Common myeloid progenitor, CD34-positive (primary cell): ENCODE measurements around the gene ANKRD52.
"Not testable (repeated sequence)": the region's sequence is repeated elsewhere in the genome, so short reads cannot be mapped to it uniquely, and the experiment has no call there.

Source experiments
- CTCF ChIA-PET: fragments of 350-600 bp; sonication (Branson Sonifier 250); formaldehyde crosslinking; loops from one replicate; lab custom pipeline; 2021; ENCODE audit warnings: antibody characterized with exemption; lab: Charles Lee
- POLR2A ChIA-PET: fragments of 350-600 bp; sonication (Branson Sonifier 250); formaldehyde crosslinking; loops from one replicate; lab custom pipeline; 2021; ENCODE audit warnings: antibody characterized with exemption; lab: Charles Lee
- DNase-seq, 3 donors: peaks; one replicate each; pipeline versions ENCODE4 v3.0.0 to v3.0.0-alpha.2; 2013
- H3K27ac ChIP-seq, 2 experiments: 1 replicate in 1 of 2; 2 replicates in 1 of 2; pipeline ENCODE4 v1.7.0; 2013; ENCODE audit warnings: inconsistent platforms in 2 of 2, low read length in 2 of 2, mild to moderate bottlenecking in 2 of 2, low read depth in 1 of 2, moderate library complexity in 1 of 2; ENCODE audit not compliant: severe bottlenecking in 2 of 2, insufficient read depth in 1 of 2, poor library complexity in 1 of 2
- H3K27me3 ChIP-seq, 5 experiments: replicated peaks in 2 of 5; 1 replicate in 3 of 5; 2 replicates in 2 of 5; pipeline versions ENCODE4 v1.6.1 to v1.7.0; 2013; ENCODE audit warnings: low read length in 4 of 5, mild to moderate bottlenecking in 2 of 5, moderate library complexity in 2 of 5, inconsistent platforms in 1 of 5; ENCODE audit not compliant: insufficient read depth in 5 of 5, control insufficient read depth in 4 of 5
- H3K36me3 ChIP-seq, 4 experiments: 1 replicate in 2 of 4; 2 replicates in 2 of 4; pipeline versions ENCODE4 v1.6.1 to v1.7.0; 2013; ENCODE audit warnings: low read length in 3 of 4, control low read depth in 1 of 4, mild to moderate bottlenecking in 1 of 4; ENCODE audit not compliant: control insufficient read depth in 4 of 4, insufficient read depth in 4 of 4
- H3K4me1 ChIP-seq, 4 experiments: 1 replicate in 3 of 4; 2 replicates in 1 of 4; pipeline versions ENCODE4 v1.6.1 to v1.7.1; 2013; ENCODE audit warnings: low read length in 3 of 4, mild to moderate bottlenecking in 3 of 4, control low read depth in 1 of 4, inconsistent platforms in 1 of 4, moderate library complexity in 1 of 4; ENCODE audit not compliant: control insufficient read depth in 4 of 4, insufficient read depth in 4 of 4; ENCODE audit errors: control extremely low read depth in 1 of 4
- H3K4me3 ChIP-seq, 7 experiments: 1 replicate in 4 of 7; 2 replicates in 3 of 7; pipeline versions ENCODE4 v1.5.1 to v1.7.0; 2013; ENCODE audit warnings: mild to moderate bottlenecking in 7 of 7, low read length in 6 of 7, moderate library complexity in 6 of 7, inconsistent platforms in 2 of 7, low read depth in 2 of 7, control low read depth in 1 of 7; ENCODE audit not compliant: insufficient read depth in 4 of 7, control insufficient read depth in 1 of 7; ENCODE audit errors: extremely low read depth in 1 of 7
- H3K9me3 ChIP-seq, 5 experiments: 1 replicate in 4 of 5; 2 replicates in 1 of 5; pipeline versions ENCODE4 v1.6.1 to v1.7.1; 2013; ENCODE audit warnings: low read length in 4 of 5, mild to moderate bottlenecking in 2 of 5, inconsistent platforms in 1 of 5, low read depth in 1 of 5, moderate library complexity in 1 of 5; ENCODE audit not compliant: control insufficient read depth in 4 of 5, insufficient read depth in 2 of 5; ENCODE audit errors: control extremely low read depth in 1 of 5
- WGBS: methylation state at CpG from one replicate; pipeline ENCODE4 v1.1.5; 2013; ENCODE audit not compliant: insufficient coverage; 5-methylcytosine and 5-hydroxymethylcytosine counted together

The ANKRD52 gene

DNA sequence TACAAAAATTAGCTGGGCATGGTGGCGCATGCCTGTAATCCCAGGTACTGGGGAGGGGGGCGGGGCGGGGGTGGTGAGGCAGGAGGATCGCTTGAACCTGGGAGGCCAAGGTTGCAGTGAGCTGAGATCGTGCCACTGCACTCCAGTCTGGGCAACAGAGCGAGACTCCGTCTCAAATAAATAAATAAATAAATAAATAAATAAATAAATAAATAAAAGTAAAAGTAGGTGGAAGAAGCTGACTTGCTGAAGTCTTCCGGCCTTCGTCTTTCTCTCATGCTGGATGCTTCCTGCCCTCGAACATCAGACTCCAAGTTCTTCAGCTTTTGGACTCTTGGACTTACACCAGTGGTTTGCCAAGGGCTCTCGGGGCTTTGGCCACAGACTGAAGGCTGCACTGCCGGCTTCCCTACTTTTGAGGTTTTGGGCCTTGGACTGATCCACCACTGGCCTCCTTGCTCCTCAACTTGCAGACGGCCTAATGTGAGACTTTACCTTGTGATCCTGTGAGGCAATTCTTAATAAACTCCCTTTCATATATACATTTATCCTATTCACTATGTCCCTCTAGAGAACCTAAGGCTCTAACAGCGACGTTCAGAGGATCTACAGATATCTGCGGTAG, 8.0 kb upstream of the ANKRD52 start:
- POLR2A ChIA-PET: interaction anchor here (0.6 to 1.9 kb wide), 5 partner anchors 8 to 331 kb away, joined by 3 to 7 read pairs (median 5); partner anchors contain the start of gene ANKRD52
- not testable (repeated sequence) for H3K9me3 ChIP-seq, H3K27me3 ChIP-seq, DNase-seq
- Histone ChIP-seq H3K36me3 (peaks cover 0 to 21% (median 6%) of the 10 kb centered on the region in 4 experiments), H3K27ac (peak overlapping the region; percentile 70 to 85), H3K4me1 (peaks cover 0 to 16% (median 15%) of the 10 kb centered on the region in 4 experiments), H3K4me3 (peak overlapping the region; percentile 70 to 92 (median 86))
- CTCF ChIA-PET: interaction anchor here (1.0 to 3.0 kb wide), 7 partner anchors 10 to 196 kb away, joined by 3 to 19 read pairs (median 6); no protein-coding TSS in a partner anchor
- 29% methylated on average over 7 of the region's 16 CpGs for WGBS

DNA sequence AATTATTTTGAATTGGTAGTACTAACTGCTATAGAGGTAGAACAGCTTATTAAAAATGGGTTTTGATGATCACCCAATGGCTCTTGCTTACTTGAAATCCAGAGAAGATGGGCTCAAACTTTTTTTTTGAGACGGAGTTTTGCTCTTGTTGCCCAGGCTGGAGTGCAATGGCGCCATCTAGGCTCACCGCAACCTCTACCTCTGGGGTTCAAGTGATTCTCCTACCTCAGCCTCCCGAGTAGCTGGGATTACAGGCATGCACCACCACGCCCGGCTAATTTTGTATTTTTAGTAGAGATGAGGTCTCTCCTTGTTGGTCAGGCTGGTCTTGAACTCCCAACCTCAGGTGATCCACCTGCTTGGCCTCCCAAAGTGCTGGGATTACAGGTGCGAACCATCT, 4.8 kb upstream of the ANKRD52 start:
- H3K9me3 ChIP-seq, H3K27me3 ChIP-seq, H3K4me3 ChIP-seq, POLR2A ChIA-PET, H3K36me3 ChIP-seq, H3K27ac ChIP-seq, DNase-seq: not testable (repeated sequence)
- peaks cover 0 to 24% (median 19%) of the 10 kb centered on the region in 4 experiments for H3K4me1 ChIP-seq
- 94% methylated on average over 2 of the region's 7 CpGs for WGBS
- CTCF ChIA-PET: interaction anchor here (0.7 to 0.8 kb wide), 3 partner anchors 8 to 138 kb away, joined by 3 to 4 read pairs (median 3); no protein-coding TSS in a partner anchor

DNA sequence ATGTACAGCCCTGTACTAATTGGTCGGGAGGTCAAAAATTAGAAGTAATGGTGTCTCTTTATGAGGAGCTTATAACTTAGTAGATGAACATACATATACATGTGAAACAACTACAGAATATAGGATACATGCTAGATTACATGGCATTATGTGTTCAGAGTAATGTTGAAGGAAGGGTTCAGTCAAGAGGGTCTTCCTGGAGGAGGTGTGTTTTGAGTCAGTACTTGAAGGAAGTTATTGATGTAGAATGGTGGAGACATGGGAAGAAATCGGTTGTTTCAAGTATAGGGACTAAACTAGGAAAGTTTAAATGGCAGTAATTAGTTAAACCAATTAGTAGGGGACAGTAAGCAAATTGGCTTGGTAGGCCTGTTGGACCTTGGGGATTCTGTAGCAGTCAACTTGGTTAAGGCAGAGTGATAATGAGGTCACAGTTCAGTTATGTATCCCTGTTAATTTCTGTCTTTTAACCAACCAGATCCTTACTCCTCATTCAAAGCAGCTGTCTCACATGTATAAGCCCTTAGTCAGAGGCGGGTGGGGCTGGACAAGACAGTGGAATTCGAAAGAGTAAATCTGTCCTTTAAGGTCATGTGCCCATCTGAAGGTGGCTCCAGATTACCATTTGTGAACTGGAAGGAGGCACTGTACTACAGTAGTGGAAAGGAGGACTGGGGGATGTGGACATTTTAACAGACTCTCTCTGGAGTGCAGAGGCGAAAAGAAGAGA, 3.5 kb upstream of the ANKRD52 start:
- Histone ChIP-seq H3K4me1 (peaks cover 0 to 23% (median 20%) of the 10 kb centered on the region in 4 experiments), H3K9me3 (no peaks in the 10 kb centered on the region), H3K36me3 (no peaks in the 10 kb centered on the region), H3K27ac (no peak overlapping the region), H3K27me3 (no peaks in the 10 kb centered on the region), H3K4me3 (no peak overlapping the region)
- POLR2A ChIA-PET: interaction anchor here (1.1 kb wide), 1 partner anchor 9 kb away, joined by 3 read pairs; no protein-coding TSS in a partner anchor
- CTCF ChIA-PET: interaction anchor here (0.6 to 1.3 kb wide), 3 partner anchors 17 to 200 kb away, joined by 3 read pairs; no protein-coding TSS in a partner anchor
- DNase-seq: no peak
- 95% methylated on average over 3 of the region's 5 CpGs for WGBS

DNA sequence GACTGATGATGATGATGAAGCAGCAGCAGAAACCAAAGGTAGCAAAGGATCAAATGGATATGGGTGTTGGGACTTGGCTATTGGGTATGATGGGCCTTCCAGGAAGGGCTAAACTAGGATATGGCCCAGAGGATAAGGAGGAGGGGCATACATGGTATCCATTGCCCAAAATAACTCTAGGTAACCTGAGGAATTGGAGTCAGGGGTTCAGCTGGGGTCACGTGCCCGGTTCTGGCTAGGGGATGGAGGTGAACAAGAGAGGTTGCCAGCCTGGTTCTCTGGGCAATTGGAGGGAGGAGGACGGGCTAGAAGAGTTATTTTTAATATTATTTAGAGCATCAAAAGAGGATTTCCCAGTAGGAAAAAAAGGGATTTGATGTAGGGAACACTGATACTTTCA, 2.7 kb upstream of the ANKRD52 start:
- 90% methylated on average over 2 of the region's 3 CpGs for WGBS
- Histone ChIP-seq H3K27me3 (no peaks in the 10 kb centered on the region), H3K9me3 (no peaks in the 10 kb centered on the region), H3K36me3 (peaks cover 0 to 3% (median under 1%) of the 10 kb centered on the region in 4 experiments), H3K4me1 (peaks cover 0 to 19% (median 15%) of the 10 kb centered on the region in 4 experiments), H3K4me3 (no peak overlapping the region), H3K27ac (no peak overlapping the region)
- ChIA-PET CTCF (interaction anchor here (1.0 to 1.3 kb wide), 2 partner anchors 18 to 201 kb away, joined by 3 read pairs; no protein-coding TSS in a partner anchor), POLR2A (interaction anchor here (1.1 kb wide), 1 partner anchor 10 kb away, joined by 3 read pairs; no protein-coding TSS in a partner anchor)
- no peak for DNase-seq

DNA sequence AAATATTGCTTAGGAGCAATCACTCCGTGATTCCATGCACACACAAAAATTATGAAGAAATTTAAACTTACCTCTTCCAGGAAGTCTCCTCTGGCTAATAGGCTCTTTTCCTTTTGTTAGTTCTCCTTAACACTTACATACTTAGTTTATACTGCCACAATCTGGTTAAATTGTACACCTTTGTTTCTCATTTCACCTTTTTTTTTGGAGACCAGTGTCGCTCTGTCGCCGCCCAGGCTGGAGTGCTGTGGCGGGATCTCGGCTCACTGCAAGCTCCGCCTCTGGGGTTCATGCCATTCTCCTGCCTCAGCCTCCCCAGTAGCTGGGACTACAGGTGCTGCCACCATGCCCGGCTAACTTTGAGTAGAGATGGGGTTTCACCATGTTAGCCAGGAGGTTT, 2.2 kb upstream of the ANKRD52 start:
- Histone ChIP-seq H3K9me3 (no peaks in the 10 kb centered on the region), H3K36me3 (peaks cover 0 to 8% (median 5%) of the 10 kb centered on the region in 4 experiments), H3K27me3 (no peaks in the 10 kb centered on the region), H3K4me1 (peaks cover 0 to 19% (median 15%) of the 10 kb centered on the region in 4 experiments), H3K4me3 (no peak overlapping the region), H3K27ac (no peak overlapping the region)
- 100% methylated on average over 4 of the region's 8 CpGs for WGBS
- ChIA-PET CTCF (interaction anchor here (1.3 kb wide), 1 partner anchor 201 kb away, joined by 3 read pairs; no protein-coding TSS in a partner anchor), POLR2A (interaction anchor here (1.1 kb wide), 1 partner anchor 10 kb away, joined by 3 read pairs; no protein-coding TSS in a partner anchor)
- DNase-seq: no peak

DNA sequence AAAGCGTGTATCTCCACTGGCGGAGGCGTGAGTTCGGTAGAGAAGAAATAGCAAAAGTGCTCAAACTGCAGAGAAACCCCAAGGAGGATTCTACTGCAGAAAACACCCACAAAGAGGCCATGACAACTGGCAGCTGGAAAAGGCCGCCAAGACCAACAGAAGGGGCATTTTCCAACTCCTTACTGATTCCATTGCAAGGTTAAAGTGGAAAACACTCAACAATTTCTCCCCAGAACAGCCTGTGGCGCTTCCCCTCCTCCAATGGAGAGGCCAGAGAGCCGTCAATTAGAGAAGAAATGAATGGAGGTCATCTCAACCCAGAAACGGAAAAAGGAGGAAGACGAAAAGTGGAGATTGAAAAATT, 618 bp upstream of the ANKRD52 start:
- H3K4me1 ChIP-seq: peaks cover 0 to 19% (median 15%) of the 10 kb centered on the region in 4 experiments

More for the DNA sequence above, 618 bp upstream of the ANKRD52 start:
- peak overlapping the region; percentile 74 to 86 (median 84) for H3K4me3 ChIP-seq
- H3K36me3 ChIP-seq: peaks cover 5 to 22% (median 14%) of the 10 kb centered on the region in 4 experiments
- WGBS: 3% methylated on average over 5 of the region's 9 CpGs
- no peaks in the 10 kb centered on the region for H3K9me3 ChIP-seq
- no peak for DNase-seq
- ChIA-PET CTCF (interaction anchor here (1.1 to 4.0 kb wide), 14 partner anchors 9 to 142 kb away, joined by 3 to 24 read pairs (median 5); partner anchors contain the start of genes RNF41, RPL41 and SMARCC2), POLR2A (interaction anchor here (0.9 to 1.8 kb wide), 3 partner anchors 8 to 69 kb away, joined by 3 to 7 read pairs (median 5); partner anchors contain the start of genes COQ10A and RNF41)
- no peaks in the 10 kb centered on the region for H3K27me3 ChIP-seq
- peak overlapping the region; percentile 33 to 66 for H3K27ac ChIP-seq
